Mesenchymal stem cell (in vitro differentiated cells and primary cell): ENCODE data around the gene OR11A1. TPM values are rescaled to one million over a fixed set of nuclear protein-coding genes. Genes with fewer than 3 reads are reported as not detected.

Source experiments
- DNase-seq: peaks from one replicate; pipeline ENCODE4 v3.0.0-alpha.2; 2013
- H2AFZ ChIP-seq: one replicate; pipeline ENCODE4 v1.6.1; 2013; ENCODE audit warnings: low read depth, mild to moderate bottlenecking, control low read depth, inconsistent platforms, low read length, moderate library complexity
- H2AK5ac ChIP-seq: 2 replicates; pipeline ENCODE4 v1.6.1; 2013; ENCODE audit warnings: low read length, moderate library complexity, mild to moderate bottlenecking, inconsistent platforms; ENCODE audit not compliant: severe bottlenecking
- H2BK120ac ChIP-seq: one replicate; pipeline ENCODE4 v1.6.1; 2013; ENCODE audit warnings: low read depth, mild to moderate bottlenecking, inconsistent platforms, low read length, moderate library complexity
- H2BK12ac ChIP-seq, 2 experiments: one replicate each; pipeline ENCODE4 v1.6.1; 2013; ENCODE audit warnings: inconsistent platforms in 2 of 2, low read length in 2 of 2, mild to moderate bottlenecking in 2 of 2, moderate library complexity in 2 of 2, control low read depth in 1 of 2
- H2BK15ac ChIP-seq: one replicate; pipeline ENCODE4 v1.6.1; 2013; ENCODE audit warnings: mild to moderate bottlenecking, low read depth, inconsistent platforms; ENCODE audit not compliant: poor library complexity, severe bottlenecking
- H2BK5ac ChIP-seq: 2 replicates; pipeline ENCODE4 v1.6.1; 2013; ENCODE audit warnings: low read depth, mild to moderate bottlenecking, low read length, control low read depth, inconsistent platforms; ENCODE audit not compliant: poor library complexity, severe bottlenecking
- H3K14ac ChIP-seq, 2 experiments: one replicate each; pipeline ENCODE4 v1.6.1; 2013; ENCODE audit warnings: inconsistent platforms in 2 of 2, low read length in 2 of 2, control low read depth in 1 of 2, mild to moderate bottlenecking in 1 of 2, moderate library complexity in 1 of 2
- H3K18ac ChIP-seq, 2 experiments: one replicate each; pipeline ENCODE4 v1.6.1; 2013; ENCODE audit warnings: inconsistent platforms in 2 of 2, low read length in 2 of 2, control low read depth in 1 of 2, low read depth in 1 of 2, mild to moderate bottlenecking in 1 of 2
- H3K23ac ChIP-seq, 2 experiments: one replicate each; pipeline ENCODE4 v1.6.1; 2013; ENCODE audit warnings: inconsistent platforms in 2 of 2, low read length in 2 of 2, mild to moderate bottlenecking in 2 of 2, moderate library complexity in 2 of 2, control low read depth in 1 of 2
- H3K27ac ChIP-seq: 2 replicates; pipeline ENCODE4 v1.5.1; 2013; ENCODE audit warnings: mild to moderate bottlenecking, moderate library complexity, low read length, control low read depth, inconsistent platforms; ENCODE audit not compliant: poor library complexity, severe bottlenecking
- H3K27me3 ChIP-seq, 2 experiments: 2 replicates each; pipeline versions ENCODE4 v1.6.1 to v1.7.0; 2013; ENCODE audit warnings: low read length in 2 of 2, mild to moderate bottlenecking in 2 of 2, moderate library complexity in 2 of 2, control low read depth in 1 of 2, inconsistent platforms in 1 of 2; ENCODE audit not compliant: control insufficient read depth in 1 of 2, insufficient read depth in 1 of 2
- H3K36me3 ChIP-seq, 2 experiments: 2 replicates each; pipeline versions ENCODE4 v1.6.1 to v1.7.0; 2013; ENCODE audit warnings: low read length in 2 of 2, control low read depth in 1 of 2, inconsistent platforms in 1 of 2, low read depth in 1 of 2, mild to moderate bottlenecking in 1 of 2; ENCODE audit not compliant: insufficient read depth in 2 of 2, control insufficient read depth in 1 of 2
- H3K4ac ChIP-seq, 2 experiments: one replicate each; pipeline ENCODE4 v1.6.1; 2013; ENCODE audit warnings: inconsistent platforms in 2 of 2, low read length in 2 of 2, mild to moderate bottlenecking in 2 of 2, moderate library complexity in 2 of 2, control low read depth in 1 of 2, low read depth in 1 of 2
- H3K4me1 ChIP-seq: 2 replicates; pipeline ENCODE4 v1.6.1; 2013; ENCODE audit warnings: low read depth, low read length, control low read depth; ENCODE audit not compliant: control insufficient read depth, insufficient read depth
- H3K4me2 ChIP-seq: 2 replicates; pipeline ENCODE4 v1.6.1; 2013; ENCODE audit warnings: low read length, mild to moderate bottlenecking, inconsistent platforms; ENCODE audit not compliant: poor library complexity, severe bottlenecking
- H3K4me3 ChIP-seq, 2 experiments: 2 replicates each; pipeline versions ENCODE4 v1.5.1 to v1.7.0; 2013; ENCODE audit warnings: low read length in 2 of 2, mild to moderate bottlenecking in 2 of 2, control low read depth in 1 of 2, low read depth in 1 of 2; ENCODE audit not compliant: insufficient read depth in 1 of 2
- H3K79me1 ChIP-seq: replicated peaks from 2 replicates; pipeline ENCODE4 v1.6.1; 2013; ENCODE audit warnings: mild to moderate bottlenecking, control low read depth, low read length, inconsistent platforms; ENCODE audit not compliant: poor library complexity, severe bottlenecking
- H3K9ac ChIP-seq: 2 replicates; pipeline ENCODE4 v1.7.0; 2013; ENCODE audit warnings: mild to moderate bottlenecking, low read length, moderate library complexity
- H3K9me3 ChIP-seq: 2 replicates; pipeline ENCODE4 v1.7.0; 2013; ENCODE audit warnings: mild to moderate bottlenecking, low read length; ENCODE audit not compliant: control insufficient read depth
- H4K8ac ChIP-seq: one replicate; pipeline ENCODE4 v1.6.1; 2013; ENCODE audit warnings: inconsistent platforms, mild to moderate bottlenecking, low read length, moderate library complexity
- H4K91ac ChIP-seq: one replicate; pipeline ENCODE4 v1.6.1; 2013; ENCODE audit warnings: mild to moderate bottlenecking, low read length, inconsistent platforms
- WGBS: methylation state at CpG from one replicate; pipeline ENCODE4 v1.1.7; 2013; ENCODE audit warnings: mixed read lengths; 5-methylcytosine and 5-hydroxymethylcytosine counted together
- polyA plus RNA-seq, 2 experiments: library from polyadenylated mRNA; stranded (reverse); fragments of 200-250 nt; gene quantifications; one replicate each; pipeline ENCODE4 v1.2.3, GENCODE V29; 2013

OR11A1 gene
- polyA plus RNA-seq (2013, experiment 1 of 2) = not detected
- polyA plus RNA-seq (2013, experiment 2 of 2) = not detected

DNA sequence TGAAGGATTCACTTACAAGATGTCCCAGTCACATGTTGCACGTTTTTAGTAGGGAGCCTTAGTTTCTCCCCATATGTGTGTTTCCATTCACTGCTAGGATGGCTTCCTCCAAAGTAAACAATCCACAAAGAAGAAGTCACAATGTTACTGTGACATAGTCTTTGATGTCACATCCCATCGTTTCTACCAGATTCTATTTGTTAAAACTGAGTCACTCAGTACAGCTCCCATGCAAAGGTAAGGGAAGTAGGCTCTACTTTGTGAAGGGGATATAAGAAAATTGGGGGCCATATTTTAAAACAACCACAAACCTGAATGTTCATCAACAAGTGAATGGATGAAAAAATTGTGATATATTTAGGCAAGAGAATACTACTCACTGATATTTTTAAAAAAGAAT lies at the start of gene OR11A1, which contains the start of gene OR2H1:
TSS of gene OR11A1 (minus strand) at position 101 of the 400 bp plus-strand sequence. CDS start 29,430 bp downstream, outside the sequence.
TSS of gene OR2H1 (plus strand) at position 185 of the 400 bp plus-strand sequence. CDS start 4,615 bp downstream, outside the sequence.
- no peak within 1 kb of the TSS for H3K23ac ChIP-seq
- no peak within 1 kb of the TSS for H3K14ac ChIP-seq

DNA sequence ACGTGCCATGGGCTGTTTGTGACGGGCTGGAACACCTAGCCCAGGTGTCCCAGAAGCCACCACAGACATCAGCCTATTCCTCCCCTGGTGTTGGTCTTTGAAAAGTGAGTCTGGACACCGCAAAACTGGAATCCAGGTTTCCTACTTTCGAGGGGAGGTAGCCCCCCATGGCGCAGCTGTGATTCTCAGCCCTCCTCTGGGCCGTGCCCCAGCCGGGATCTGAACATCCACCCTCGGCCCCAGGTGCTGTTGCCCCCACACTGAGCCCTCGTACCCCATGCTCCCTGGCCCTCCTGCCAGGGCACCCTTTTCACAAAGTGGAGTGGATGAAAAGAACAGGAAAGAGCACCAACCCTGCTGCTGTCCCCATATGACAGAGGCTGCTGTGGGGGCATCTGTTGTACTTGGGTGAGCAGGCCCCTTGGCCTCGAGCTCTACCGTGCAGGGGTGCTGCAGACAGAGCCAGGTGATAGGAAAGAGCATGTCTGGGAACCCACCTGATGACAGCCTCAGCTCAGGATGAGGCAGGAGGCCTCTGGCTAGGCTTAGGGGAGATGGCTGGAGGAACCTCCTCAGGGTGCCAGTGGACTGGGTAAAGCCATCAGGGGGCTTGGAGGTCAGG lies 49.7 kb upstream of the OR11A1 start:
- Histone ChIP-seq H2BK15ac (no peak overlapping the region), H2AK5ac (no peak overlapping the region), H3K79me1 (no peaks in the 10 kb centered on the region), H3K18ac (no peak overlapping the region), H3K27me3 (peaks cover 0 to 3% of the 10 kb centered on the region in 2 experiments), H2AFZ (no peak overlapping the region), H3K4me1 (peaks cover 4% of the 10 kb centered on the region), H2BK5ac (no peak overlapping the region), H3K9ac (no peak overlapping the region), H4K91ac (no peak overlapping the region), H3K4me3 (no peak overlapping the region), H3K14ac (no peak overlapping the region), H3K27ac (no peak overlapping the region), H3K23ac (no peak overlapping the region), H3K9me3 (no peaks in the 10 kb centered on the region), H2BK120ac (no peak overlapping the region), H3K4ac (no peak overlapping the region), H3K36me3 (no peaks in the 10 kb centered on the region), H3K4me2 (no peak overlapping the region), H4K8ac (no peak overlapping the region), H2BK12ac (no peak overlapping the region)
- 67% methylated on average over 10 of the region's 11 CpGs for WGBS
- DNase-seq = no peak

More for the DNA sequence above, at the start of gene OR11A1, which contains the start of gene OR2H1:
- Histone ChIP-seq H4K91ac (no peak within 1 kb of the TSS), H4K8ac (no peak within 1 kb of the TSS), H2AK5ac (no peak within 1 kb of the TSS), H3K18ac (no peak within 1 kb of the TSS), H3K9ac (no peak within 1 kb of the TSS), H3K4me1 (no peaks in the 10 kb centered on the region), H2AFZ (no peak within 1 kb of the TSS), H3K9me3 (no peaks in the 10 kb centered on the region), H3K4ac (no peak within 1 kb of the TSS), H2BK15ac (no peak within 1 kb of the TSS), H3K4me3 (no peak within 1 kb of the TSS), H3K79me1 (no peaks in the 10 kb centered on the region), H3K36me3 (no peaks in the 10 kb centered on the region), H2BK120ac (no peak within 1 kb of the TSS), H3K27ac (no peak within 1 kb of the TSS), H3K27me3 (peaks cover 0 to 3% of the 10 kb centered on the region in 2 experiments), H3K4me2 (no peak within 1 kb of the TSS), H2BK5ac (no peak within 1 kb of the TSS), H2BK12ac (no peak within 1 kb of the TSS)
- DNase-seq = no peak
- WGBS = 44% methylated on average over 1 of the region's 2 CpGs

DNA sequence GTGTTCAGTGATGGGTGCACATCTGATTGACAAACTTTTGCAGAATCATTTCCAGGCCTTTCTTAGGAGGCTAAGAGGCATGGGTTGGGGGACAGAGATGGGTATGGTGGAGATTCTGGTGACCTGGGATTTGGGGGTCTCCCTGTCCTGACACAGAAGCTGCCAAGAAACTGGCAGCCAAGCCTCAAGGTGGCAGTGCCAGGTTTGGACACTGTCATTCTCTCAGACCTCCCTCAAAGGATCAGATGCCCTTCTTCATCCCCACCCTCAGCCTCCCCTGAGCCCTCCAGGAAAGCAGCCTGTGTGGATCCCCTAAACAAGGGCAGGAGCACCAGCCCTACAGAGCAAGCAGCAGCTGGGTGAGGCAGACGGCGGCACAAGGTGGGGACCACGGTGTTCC lies 48.9 kb upstream of the OR11A1 start:
- Histone ChIP-seq H3K79me1 (no peaks in the 10 kb centered on the region), H2BK12ac (no peak overlapping the region), H3K23ac (no peak overlapping the region), H2AK5ac (no peak overlapping the region), H2BK15ac (no peak overlapping the region), H2BK120ac (no peak overlapping the region), H3K9ac (no peak overlapping the region), H3K9me3 (no peaks in the 10 kb centered on the region), H4K8ac (no peak overlapping the region), H3K4ac (no peak overlapping the region), H3K4me3 (no peak overlapping the region), H3K18ac (no peak overlapping the region), H3K36me3 (no peaks in the 10 kb centered on the region), H3K27ac (no peak overlapping the region), H3K27me3 (peaks cover 0 to 1% of the 10 kb centered on the region in 2 experiments), H3K4me1 (peaks cover 4% of the 10 kb centered on the region), H3K14ac (no peak overlapping the region), H3K4me2 (no peak overlapping the region), H4K91ac (no peak overlapping the region), H2AFZ (no peak overlapping the region), H2BK5ac (no peak overlapping the region)
- WGBS = 77% methylated on average over 3 of the region's 3 CpGs
- no peak for DNase-seq

- Histone ChIP-seq H2AFZ (no peak overlapping the region), H3K9ac (no peak overlapping the region), H4K8ac (no peak overlapping the region), H2AK5ac (no peak overlapping the region), H2BK5ac (no peak overlapping the region), H3K14ac (no peak overlapping the region), H3K9me3 (no peaks in the 10 kb centered on the region), H3K79me1 (no peaks in the 10 kb centered on the region), H3K4me1 (peaks cover 3% of the 10 kb centered on the region), H3K4me2 (no peak overlapping the region), H4K91ac (no peak overlapping the region), H2BK12ac (no peak overlapping the region), H3K23ac (no peak overlapping the region), H3K36me3 (no peaks in the 10 kb centered on the region), H2BK120ac (no peak overlapping the region), H2BK15ac (no peak overlapping the region), H3K27ac (no peak overlapping the region), H3K27me3 (no peaks in the 10 kb centered on the region), H3K18ac (no peak overlapping the region), H3K4ac (no peak overlapping the region), H3K4me3 (no peak overlapping the region)
- whole genome bisulfite sequencing = 83% methylated on average over 2 of the region's 2 CpGs
- no peak for DNase-seq
Measured at GRCh38 chr6:29504961-29505360, 48.1 kb upstream of the OR11A1 start.
